ENCODE measurements around the gene GAST.
A peak's percentile ranks its signal among the peaks of the same experiment; 100 is the strongest.

The GAST gene

DNA sequence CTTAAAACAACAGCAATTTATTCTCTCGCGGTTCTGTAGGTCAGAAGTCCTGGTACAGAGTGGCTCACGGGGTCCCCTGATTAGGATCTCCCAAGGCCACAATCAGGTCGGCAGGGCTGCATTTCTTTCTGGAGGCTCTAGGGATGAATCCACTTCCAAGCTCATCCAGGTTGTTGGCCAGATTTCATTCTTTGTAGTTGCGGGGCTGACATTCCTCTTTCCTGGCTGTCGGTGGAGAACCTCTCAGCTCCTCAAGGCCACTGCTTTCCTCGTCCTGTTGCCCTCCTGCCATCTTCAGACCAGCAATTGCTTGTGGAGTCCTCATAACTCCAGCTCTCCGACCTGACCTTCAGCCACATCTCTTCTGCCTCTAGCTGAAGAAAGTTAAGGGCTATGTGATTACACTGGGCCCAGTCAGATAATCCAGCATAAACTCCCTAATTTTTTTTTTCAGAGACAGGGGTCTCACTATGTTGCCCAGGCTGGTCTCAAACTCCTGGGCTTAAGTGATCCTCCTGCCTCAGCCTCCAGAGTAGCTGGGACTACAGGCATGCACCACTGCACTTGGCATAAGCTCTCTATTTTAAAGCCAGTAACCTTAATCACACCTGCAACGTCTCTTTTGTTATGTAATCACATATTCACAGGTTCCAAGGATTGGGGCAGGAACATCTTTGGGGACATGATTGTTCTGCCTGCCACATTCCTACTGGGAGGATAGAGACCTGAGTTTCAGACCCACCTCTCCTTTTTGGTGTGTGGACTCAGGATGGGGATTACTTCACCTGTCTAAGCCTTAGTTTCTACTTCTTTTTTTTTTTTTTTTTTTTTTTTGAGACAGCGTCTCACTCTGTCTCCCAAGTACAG is 4.1 kb upstream of the GAST start:
- no peak for DNase-seq (ENCODE audit: low read depth in 2 of 3, low spot score in 2 of 3)

DNA sequence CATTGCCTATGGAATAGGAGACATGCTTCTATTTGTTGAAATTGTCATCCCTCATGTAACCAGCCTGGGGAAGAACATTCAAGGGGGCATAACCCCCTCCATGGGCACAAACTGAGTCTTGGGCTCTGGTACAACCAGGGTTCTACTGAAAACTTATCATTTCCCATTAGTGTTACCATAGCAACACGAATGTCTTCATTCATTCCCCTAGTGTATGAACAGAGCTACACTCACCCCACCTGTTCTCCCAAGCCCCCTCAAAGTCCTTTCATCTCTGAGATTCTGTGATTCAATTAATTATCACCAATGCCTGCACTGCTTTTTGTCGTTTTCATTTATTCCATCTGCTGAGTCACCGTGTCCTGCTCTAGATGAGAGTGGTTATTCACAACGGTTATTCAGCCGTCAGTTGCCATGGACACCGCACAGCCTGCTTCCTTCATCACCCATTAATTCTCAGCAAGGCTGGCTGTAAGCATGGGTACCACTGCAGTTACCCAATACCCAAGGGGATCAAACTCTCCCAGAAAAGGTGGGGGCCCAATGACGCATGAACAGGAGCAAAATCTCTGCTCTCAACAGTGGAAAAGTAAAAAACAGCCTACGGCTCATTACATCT is 1.6 kb upstream of the GAST start:
- DNase-seq (ENCODE audit: low read depth in 2 of 3, low spot score in 2 of 3) = no peak

DNA sequence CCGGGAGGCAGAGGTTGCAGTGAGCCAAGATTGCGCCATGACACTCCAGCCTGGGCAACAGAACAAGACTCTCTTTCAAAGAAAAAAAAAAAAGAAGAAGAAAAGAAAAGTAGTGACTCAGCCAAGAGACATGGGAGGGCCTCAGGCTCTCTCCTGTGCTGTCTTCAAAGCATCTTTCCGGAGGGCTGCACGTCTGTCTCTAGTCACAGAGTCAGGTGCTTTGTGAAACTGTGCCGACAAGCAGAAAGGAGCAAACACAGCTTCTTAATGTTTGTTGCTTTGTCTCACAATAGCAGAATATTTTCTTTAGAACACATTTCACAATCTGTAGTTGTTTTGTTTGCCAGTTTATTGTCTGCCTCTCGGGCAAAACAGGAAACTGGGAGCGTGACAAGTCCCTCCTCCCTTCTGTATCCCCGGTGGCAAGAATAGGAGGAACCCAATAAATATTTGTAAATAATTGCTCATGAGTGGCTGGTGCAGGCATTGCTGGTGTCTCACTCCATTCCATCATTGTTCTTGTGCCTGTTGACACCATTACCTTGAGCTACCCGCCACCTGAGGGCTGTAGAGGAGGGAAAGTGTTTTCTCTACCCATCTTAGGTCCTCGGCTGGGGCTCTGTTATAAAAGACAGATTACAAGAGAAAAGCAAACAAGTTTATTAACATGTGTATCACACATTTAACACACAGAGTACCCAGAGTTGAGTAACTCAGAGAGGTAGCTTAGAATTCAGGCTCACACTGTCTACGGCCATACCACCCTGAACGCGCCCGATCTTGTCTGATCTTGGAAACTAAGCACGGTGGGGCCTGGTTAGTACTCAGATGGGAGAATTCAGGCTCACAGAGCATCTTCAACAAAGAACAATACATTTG is 5.5 kb downstream of the GAST start:
- no peak for DNase-seq (ENCODE audit: low read depth in 2 of 3, low spot score in 2 of 3)

DNA sequence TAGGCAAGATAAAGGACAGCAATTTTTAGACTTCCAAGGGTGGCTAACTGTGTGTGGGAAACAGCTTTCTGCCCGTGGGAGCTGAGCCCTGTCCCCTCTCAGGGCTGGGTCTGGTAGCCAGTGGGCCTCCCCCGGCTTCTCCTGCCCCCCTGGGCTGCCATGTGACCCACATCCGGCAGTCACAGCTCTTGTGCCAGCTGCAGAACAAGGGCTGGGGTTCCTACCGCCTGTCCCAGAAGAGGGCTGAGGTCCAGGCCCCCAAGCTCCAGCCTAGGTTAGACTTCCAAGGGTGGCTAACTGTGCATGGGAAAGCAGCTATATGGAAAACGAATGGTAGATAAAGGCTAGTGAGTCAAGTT is 6.1 kb downstream of the GAST start:
- DNase-seq (ENCODE audit: low read depth in 2 of 3, low spot score in 2 of 3) = no peak

DNA sequence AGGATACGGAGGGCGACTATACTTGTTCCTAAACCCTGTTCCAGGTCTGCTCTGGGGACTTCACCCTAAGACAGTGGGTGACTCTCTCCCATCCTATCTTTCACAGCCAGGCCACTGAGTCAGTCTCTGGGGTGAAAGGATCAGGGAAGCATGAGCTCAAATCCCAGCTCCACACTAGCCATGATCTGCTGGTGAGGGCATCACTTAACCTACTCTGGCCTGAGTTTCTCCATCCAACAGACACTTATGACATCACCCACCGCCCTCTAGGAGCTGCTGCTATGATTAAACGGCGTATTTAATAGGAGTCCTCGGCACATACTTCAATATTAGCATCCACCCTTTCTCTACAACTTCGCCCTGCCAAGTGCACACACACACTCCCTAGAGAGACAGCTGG is 10.1 kb downstream of the GAST start:
- DNase-seq (ENCODE audit: low read depth in 2 of 3, low spot score in 2 of 3) = no peak

DNA sequence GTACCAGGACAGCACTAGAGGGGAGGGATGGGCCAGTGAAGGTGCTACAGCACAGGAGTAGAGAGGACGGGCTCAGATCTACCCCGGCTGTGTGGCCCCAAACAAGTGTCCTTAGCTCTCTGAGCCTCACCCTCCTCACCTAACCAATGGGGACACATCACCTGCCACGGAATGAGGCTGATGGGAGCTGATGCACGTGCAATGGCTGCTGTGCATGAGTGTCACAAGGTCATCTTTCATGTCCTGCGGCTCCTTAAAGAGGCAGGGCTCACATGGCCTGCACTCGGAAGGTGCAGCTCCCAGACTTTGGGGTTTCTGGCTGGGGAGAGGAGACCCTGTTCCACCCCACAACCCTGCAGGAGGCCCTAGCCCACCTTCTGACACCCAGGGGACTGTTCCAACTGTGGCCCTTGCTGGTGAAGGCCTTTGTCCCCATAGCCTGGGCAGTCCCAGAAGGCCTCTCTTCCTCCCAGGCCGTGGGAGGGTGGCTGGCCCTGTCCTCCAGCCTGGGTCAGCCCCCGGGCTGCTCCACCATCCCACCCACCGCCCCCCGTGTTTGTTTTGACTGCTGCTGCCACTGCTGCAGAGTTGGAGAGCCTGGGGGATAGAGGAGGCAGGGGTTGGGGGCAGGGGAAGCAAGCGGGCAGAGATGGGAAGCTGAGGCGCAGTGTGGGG is 11.8 kb downstream of the GAST start:
- DNase-seq (ENCODE audit: low read depth in 2 of 3, low spot score in 2 of 3) = no peak

DNA sequence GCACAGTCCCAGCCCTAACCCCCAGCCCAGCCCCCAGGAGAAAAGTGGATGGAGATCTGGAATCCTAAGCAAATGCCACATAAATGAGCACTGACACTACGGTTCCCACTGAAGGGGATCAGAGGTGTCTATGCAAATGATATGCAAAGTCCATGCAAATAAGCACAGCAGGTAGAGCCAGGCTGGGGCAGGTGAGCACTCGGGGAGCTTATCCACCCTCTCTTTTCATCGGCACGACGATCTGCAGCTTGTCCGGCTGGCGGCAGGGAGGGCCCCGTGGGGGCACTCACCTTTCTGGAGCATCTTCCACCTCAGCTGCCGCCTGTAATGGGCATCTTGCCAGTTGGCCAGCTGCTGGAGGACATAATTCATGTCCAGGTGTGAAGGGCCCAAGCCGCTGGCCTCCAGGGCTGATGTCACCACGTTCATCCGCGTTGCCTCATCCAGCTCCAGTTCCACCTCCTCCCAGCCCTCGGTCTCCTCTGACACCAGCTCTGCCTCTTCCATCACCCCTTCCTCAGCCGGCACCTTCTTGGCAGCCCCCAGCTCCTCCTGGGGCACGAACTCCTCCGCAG is 12.4 kb downstream of the GAST start:
- no peak for DNase-seq (ENCODE audit: low read depth in 2 of 3, low spot score in 2 of 3)

DNA sequence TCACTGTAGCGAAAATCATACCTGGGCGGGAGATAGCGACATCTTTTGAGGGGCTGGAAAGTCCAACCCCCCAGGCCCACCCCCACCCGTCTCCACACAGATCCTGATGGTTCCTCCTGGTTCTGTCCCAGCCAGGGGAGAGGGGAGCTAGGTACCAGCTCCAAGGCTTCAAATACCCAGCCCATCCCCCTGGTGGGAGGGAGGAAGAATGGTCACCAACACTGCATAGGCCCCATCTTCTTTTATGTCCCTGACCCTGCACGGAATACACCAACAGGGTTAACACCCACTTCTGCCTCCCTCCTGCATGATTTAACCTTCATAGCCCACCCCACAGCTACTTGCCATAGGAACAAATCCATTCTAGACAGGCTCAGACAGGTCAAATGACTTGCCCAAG is 13.0 kb downstream of the GAST start:
- DNase-seq (ENCODE audit: low read depth in 2 of 3, low spot score in 2 of 3) = no peak

DNA sequence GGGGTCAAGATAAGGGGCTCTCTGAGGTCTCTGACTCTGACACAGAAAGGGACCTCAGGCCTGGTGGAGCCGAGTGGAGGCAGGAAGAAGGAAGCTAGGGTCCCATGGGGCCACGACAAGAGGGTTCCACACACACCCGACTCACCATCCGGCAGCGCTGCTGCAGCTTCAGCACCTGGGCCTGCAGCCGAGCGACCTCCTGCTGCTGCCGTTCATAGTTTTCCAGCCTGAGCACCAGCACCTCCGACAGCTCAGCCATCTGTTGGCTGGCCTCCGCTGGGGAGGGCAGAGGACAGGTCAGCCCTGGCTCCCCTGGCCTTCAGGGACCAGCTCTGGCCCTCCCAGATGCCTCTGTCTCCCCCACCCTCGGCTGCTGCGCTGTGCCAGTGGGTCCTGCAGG is 15.9 kb downstream of the GAST start:
- no peak for DNase-seq (ENCODE audit: low read depth in 2 of 3, low spot score in 2 of 3)

DNA sequence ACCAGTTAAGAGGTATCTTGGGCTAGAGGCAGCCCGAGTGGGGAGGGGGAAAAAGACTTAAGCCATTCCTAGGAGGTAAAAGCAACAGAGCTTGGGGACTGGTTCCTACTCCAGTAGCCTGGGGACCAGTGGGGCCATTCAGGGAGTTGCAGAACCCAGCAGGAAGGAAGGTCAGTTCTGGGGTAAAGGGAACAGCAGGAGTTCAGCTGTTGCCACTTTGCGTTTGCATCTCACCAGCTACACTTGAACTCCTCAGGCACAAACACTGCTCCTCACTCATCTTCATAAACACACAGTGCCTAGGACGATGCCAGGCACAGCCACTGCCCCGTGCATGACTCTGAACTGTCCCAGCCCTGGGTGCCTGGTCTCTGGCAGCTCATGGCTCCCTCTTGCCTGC is 18.3 kb downstream of the GAST start:
- no peak for DNase-seq (ENCODE audit: low read depth in 2 of 3, low spot score in 2 of 3)

DNA sequence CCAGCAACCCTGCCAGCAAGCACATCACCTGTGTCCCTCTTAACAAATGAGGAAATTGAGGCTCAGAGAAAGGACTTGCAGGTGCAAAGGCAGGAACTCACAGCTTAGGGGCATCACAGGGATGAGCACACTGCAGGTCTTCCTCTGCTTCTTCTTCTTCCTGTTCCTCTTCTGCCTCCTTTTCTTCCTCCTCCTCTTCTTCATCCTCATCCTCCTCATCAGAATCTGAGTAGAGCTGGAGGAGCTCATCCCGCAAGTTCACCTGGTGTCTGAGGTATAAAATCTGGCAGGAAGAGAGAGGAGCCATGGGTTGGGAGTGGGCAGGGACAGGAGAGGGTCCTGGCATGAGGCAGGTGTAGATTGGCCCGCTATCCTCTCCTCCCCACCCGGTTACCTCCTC is 19.7 kb downstream of the GAST start:
- no peak for DNase-seq (ENCODE audit: low read depth in 2 of 3, low spot score in 2 of 3)

DNA sequence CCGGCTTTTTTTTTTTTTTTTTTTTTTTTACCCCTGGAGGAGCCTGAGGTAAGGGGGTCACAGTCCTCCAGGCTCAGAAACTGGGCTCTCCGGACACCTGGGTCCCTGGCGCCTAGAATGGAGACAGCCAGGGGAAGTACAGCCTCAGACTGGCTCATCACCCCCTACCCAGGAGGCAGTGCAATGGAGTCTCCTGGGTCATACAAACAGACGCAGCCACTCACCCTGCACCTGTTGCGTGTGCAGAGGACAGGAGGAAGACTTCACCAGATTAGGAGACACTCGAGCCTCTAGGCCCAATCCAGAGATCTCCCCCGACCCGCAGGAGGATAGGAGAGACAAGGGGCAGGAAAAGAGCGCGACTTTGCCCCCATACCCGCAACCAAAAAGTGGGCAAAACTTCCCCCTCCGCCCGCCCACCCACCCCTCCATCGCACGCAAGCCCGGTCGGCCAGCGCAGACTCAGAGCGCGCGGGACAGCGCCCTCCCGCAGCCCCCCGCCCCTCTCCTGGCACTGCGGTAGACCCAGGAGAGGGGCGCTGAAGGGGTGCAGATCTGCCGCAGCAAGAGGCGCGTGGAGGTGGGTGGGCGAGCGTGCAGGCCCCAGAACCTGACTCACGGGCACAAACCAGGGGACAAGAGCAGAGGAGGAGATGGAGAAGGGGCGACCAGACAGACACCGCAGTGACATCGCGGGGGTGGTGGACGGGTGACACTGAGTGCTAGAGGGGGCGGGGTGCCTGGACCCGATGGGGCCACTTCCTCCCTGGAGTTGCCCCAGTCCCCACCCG is 21.4 kb downstream of the GAST start:
- DNase-seq (ENCODE audit: low read depth in 2 of 3, low spot score in 2 of 3) = no peak

DNA sequence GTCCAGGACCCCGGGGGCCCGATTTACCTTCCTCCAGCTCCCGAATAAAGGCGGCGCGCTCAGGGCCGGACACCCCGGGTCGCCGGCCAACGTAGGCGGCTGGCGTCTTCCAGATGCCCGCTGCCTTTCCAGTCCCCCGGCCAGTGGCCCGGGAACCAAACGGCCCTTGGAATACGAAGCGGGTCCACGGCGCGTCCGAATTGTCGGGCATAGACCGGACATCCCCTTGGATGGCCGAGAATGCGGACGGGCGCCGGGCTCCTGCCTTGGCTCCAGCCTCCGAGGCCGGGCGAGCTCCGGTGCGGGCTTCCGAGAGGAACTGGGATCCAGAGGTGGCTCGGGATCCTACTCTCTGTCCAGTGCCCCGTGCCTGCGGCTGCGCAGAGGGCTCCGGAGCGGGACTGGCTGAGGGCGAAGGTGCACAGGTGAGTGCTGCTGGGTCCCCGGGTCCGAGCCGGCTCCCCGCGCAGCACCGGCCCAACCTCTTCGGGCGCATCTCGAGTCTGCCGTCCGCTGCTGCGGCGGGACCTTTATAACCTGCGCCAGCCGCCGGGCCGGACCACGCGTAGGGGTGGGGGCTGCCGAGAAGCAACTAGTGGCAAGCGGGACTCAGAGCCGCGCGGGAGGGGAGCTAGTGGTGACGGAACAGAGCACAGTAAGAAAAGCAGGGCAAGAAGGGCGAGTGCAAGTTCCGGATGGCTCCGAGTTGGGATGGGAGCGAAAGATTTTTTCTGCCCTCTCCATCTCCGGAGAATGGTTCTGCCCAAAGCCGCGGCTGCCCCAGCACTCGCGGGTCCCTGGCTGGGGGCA is 22.2 kb downstream of the GAST start, which contains the start of gene HAP1:
Gene HAP1, minus strand, starts transcription at position 505 of the 810 bp plus-strand sequence. Its CDS starts 9 bp downstream, at position 496.
- no peak for DNase-seq (ENCODE audit: low read depth in 2 of 3, low spot score in 2 of 3)

DNA sequence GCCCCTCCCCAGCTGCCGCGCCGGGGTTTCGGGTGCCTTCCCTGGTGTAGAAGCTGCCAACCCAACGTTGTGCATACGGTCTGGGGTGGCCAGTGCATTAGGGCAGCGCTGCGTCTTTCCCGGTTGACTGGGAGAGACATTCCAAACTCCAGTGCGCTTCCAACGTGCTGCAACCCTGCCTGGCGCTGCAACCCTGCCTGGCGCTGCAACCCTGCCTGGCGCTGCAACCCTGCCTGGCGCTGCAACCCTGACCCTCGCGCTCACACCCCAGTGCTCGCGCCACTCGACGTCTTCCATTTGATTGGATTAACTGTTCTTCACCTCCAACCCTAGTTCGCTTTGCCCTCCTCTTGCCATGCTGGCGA is 22.8 kb downstream of the GAST start:
- DNase-seq (ENCODE audit: low read depth in 2 of 3, low spot score in 2 of 3) = no peak

DNA sequence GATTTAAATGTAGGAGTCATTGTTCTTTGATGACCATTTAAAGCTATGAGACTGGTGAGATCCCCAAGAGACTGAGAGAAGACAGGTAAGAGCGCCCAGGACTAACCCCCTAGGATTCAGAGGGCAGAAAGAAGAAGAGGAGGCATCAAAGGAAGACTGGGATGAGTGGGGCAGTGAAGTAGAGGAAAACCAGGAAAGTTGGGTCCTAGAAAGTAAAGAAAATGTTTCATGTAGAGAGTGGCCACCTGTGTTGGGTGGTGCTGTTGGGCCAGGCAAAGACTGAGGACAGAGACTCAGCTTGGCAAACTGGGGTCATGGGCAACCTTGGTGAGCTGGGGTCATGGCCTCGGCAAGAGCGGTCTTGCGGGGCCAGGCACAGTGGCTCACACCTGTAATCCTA is 23.6 kb downstream of the GAST start:
- no peak for DNase-seq (ENCODE audit: low read depth in 2 of 3, low spot score in 2 of 3)

DNA sequence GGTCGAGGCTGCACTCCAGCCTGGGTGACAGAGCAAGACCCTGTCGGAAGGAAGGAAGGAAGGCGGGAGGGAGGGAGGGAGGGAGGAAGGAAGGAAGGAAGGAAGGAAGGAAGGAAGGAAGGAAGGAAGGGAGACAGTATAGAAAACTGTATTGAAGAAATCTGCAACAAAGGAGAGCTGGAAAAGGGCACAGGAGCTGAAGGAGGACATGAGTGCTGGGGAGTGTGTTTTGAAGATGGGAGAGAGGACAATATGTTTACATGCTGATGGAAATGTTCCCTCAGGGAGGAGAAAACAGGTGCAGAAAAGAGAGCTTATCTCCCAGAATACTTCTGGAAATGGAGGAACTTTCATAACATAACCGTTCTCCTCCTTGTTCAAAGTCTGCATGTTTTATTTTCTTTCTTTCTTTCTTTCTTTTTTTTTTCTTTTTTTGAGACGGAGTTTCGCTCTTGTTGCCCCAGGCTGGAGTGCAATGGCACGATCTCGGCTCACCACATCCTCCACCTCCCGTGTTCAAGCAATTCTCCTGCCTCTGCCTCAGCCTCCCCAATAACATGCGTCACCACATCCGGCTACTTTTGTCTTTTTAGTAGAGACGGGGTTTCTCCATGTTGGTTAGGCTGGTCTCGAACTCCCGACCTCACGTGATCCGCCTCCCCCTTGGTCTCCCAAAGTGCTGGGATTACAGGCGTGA is 25.0 kb downstream of the GAST start:
- no peak for DNase-seq (ENCODE audit: low read depth in 2 of 3, low spot score in 2 of 3)

DNA sequence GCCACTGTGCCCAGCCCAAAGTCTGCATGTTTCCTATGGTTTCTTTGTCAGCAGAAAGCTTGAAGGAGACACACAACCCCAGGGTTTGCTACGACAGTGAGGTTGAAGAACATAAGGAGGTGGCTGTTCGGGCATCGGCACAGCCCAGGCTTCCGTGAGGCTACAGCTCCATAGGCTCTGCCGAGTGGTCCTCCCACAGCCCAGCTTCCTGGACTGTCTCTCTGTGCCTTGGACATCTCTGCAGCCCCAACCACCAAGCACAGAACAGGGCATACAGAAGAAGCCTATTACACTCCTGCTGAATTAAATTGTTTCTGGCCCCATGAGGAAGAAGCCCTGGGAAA is 25.5 kb downstream of the GAST start:
- no peak for DNase-seq (ENCODE audit: low read depth in 2 of 3, low spot score in 2 of 3)

DNA sequence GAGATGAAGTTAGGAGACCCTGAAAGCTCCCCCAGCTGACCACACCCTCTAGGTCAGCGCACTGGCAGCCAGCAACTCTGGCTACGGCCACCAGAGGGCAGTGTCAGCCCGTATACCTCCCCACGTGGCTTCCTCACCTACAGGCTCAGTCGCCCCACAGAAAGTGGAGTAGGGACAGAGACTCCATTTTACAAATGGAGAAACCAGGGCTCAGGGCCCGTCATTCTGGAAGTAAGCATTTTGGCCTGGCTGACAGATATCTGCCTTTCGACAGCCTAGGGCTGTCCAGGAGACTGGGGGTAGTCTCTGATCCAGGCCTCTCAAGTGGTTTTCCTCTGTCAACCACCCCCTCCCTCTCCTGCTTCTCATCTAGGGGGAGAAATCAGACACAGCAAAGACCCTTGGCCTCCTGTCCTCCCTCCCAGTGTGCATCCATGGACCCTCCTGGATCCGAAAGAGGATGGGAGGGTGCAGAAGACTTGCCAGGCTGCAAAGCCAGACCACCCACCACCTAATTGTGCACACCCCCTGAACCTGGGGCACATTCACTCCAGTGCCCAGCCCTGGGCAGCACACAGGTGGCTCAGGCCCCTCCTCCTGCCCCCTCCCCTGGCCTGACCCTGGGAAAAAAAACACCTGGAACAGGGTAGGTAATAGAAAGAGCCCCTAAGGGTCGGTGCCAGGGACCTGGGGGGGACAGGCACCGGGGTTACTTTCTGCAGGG is 26.1 kb downstream of the GAST start:
- peak; percentile 50 to 75 (median 73) for DNase-seq (ENCODE audit: low read depth in 2 of 3, low spot score in 2 of 3)
